Keratinocyte (primary cell): ENCODE results near the gene WDR74. TPM values are rescaled to one million over a fixed set of nuclear protein-coding genes. Genes with fewer than 3 reads are reported as not detected.

Source experiments
- DNase-seq: peaks from one replicate; pipeline ENCODE4 v3.0.0-alpha.2; 2011; ENCODE audit warnings: low read depth, missing footprints, low spot score
- FAIRE-seq: peaks from 2 replicates; lab custom pipeline; 2011; peaks lifted over from hg19 to GRCh38; lab: Jason Lieb, UNC
- H2AFZ ChIP-seq: 2 replicates; pipeline ENCODE4 v1.6.0; 2012; ENCODE audit warnings: low read length, control low read depth, inconsistent platforms; ENCODE audit not compliant: control insufficient read depth
- H3K27ac ChIP-seq: 2 replicates; pipeline ENCODE4 v1.5.1; 2011; ENCODE audit warnings: low read length; ENCODE audit not compliant: control insufficient read depth, insufficient read depth
- H3K27me3 ChIP-seq: 3 replicates; pipeline ENCODE4 v1.6.0; 2011; ENCODE audit warnings: low read length; ENCODE audit not compliant: control insufficient read depth, insufficient read depth; ENCODE audit errors: extremely low read depth
- H3K36me3 ChIP-seq, 2 experiments: 2 replicates in 1 of 2; 3 replicates in 1 of 2; pipeline ENCODE4 v1.5.1; 2011; ENCODE audit warnings: low read length in 2 of 2, mild to moderate bottlenecking in 1 of 2; ENCODE audit not compliant: control insufficient read depth in 2 of 2, insufficient read depth in 2 of 2; ENCODE audit errors: extremely low read depth in 1 of 2
- H3K4me1 ChIP-seq: 3 replicates; pipeline ENCODE4 v1.5.1; 2011; ENCODE audit warnings: low read length; ENCODE audit not compliant: control insufficient read depth, insufficient read depth; ENCODE audit errors: extremely low read depth
- H3K4me2 ChIP-seq: 3 replicates; pipeline ENCODE4 v1.6.0; 2011; ENCODE audit warnings: low read depth, low read length; ENCODE audit not compliant: control insufficient read depth, insufficient read depth; ENCODE audit errors: extremely low read depth
- H3K4me3 ChIP-seq, 3 experiments: fragments of 200-600 bp in 1 of 3; sonication (generic) in 1 of 3; 2 replicates in 2 of 3; 3 replicates in 1 of 3; pipeline ENCODE4 v1.5.1; 2011 to 2016; ENCODE audit warnings: low read length in 3 of 3, mild to moderate bottlenecking in 3 of 3, control low read depth in 2 of 3, inconsistent platforms in 1 of 3, low read depth in 1 of 3, mixed read lengths in 1 of 3, mixed run types in 1 of 3, moderate library complexity in 1 of 3; ENCODE audit not compliant: control insufficient read depth in 2 of 3, insufficient read depth in 2 of 3; ENCODE audit errors: extremely low read depth in 1 of 3
- H3K79me2 ChIP-seq: 2 replicates; pipeline ENCODE4 v1.6.0; 2012; ENCODE audit warnings: low read length; ENCODE audit not compliant: control insufficient read depth, insufficient read depth
- H3K9ac ChIP-seq: 3 replicates; pipeline ENCODE4 v1.6.0; 2011; ENCODE audit warnings: low read length; ENCODE audit not compliant: control insufficient read depth, insufficient read depth; ENCODE audit errors: extremely low read depth
- H3K9me1 ChIP-seq: 3 replicates; pipeline ENCODE4 v1.6.0; 2011; ENCODE audit warnings: low read length; ENCODE audit not compliant: control insufficient read depth, insufficient read depth; ENCODE audit errors: extremely low read depth
- H3K9me3 ChIP-seq: 2 replicates; pipeline ENCODE4 v1.5.1; 2012; ENCODE audit warnings: low read depth, low read length; ENCODE audit not compliant: control insufficient read depth
- H4K20me1 ChIP-seq: 3 replicates; pipeline ENCODE4 v1.6.0; 2011; ENCODE audit warnings: low read length; ENCODE audit not compliant: control insufficient read depth, insufficient read depth; ENCODE audit errors: extremely low read depth
- CTCF ChIP-seq, 3 experiments: IDR thresholded peaks in 1 of 3; conservative IDR thresholded peaks in 1 of 3; optimal IDR thresholded peaks in 1 of 3; 2 replicates in 2 of 3; 3 replicates in 1 of 3; pipeline versions ENCODE3 to v1.5.1; 2011; ENCODE audit warnings: low read length in 3 of 3, mild to moderate bottlenecking in 3 of 3, moderate library complexity in 2 of 3, control low read depth in 1 of 3, inconsistent platforms in 1 of 3; ENCODE audit not compliant: insufficient read depth in 2 of 3; ENCODE audit errors: extremely low read depth in 1 of 3
- EZH2 ChIP-seq: IDR thresholded peaks from one replicate; pipeline ENCODE4 v1.6.1; 2012; ENCODE audit warnings: inconsistent platforms, mild to moderate bottlenecking, low read length, moderate library complexity
- dilution Hi-C: fragments of 300-500 bp; cut with MboI; formaldehyde crosslinking; loops from one replicate; pipeline ENCODE4 v1.7.0; 2020; ENCODE audit warnings: low sequenced_read_pairs; ENCODE audit not compliant: extremely low pct_ligation_motif_present
- polyA plus RNA-seq, 5 experiments: library from polyadenylated mRNA; depleted of rRNA in 3 of 5; stranded (reverse) in 3 of 5; stranded (forward) in 1 of 5; unstranded in 1 of 5; fragments of >200 nt; gene quantifications; 1 replicate in 1 of 5; 2 replicates in 3 of 5; 3 replicates in 1 of 5; pipeline versions ENCODE4 v1.2.1 to v1.2.3, GENCODE V29; 2011 to 2012; ENCODE audit warnings: missing spikeins in 2 of 5, low read depth in 1 of 5, low replicate concordance in 1 of 5

Gene WDR74
- polyA plus RNA-seq, 1 donor (not counting 4 experiments of a cell fraction or from before 2014, with no cell fraction given): 44.5 TPM

- TF ChIP-seq CTCF (optimal IDR thresholded peaks at IDR 0.05 in 1 of 3, IDR thresholded peaks at IDR 0.05 in 1 of 3, conservative IDR thresholded peaks at IDR 0.05 in 1 of 3; ENCODE audit: extremely low read depth in 1 of 3, insufficient read depth in 2 of 3, low read length in 3 of 3) (no peak), EZH2 (no peak)
- H3K36me3 ChIP-seq: peaks cover 13 to 22% of the 10 kb centered on the region in 2 experiments
- H3K27ac ChIP-seq: peak overlapping the region; percentile 99
- no peaks in the 10 kb centered on the region for H3K9me1 ChIP-seq
- peak overlapping the region in 2 of 3 experiments; percentile 92 to 95 for H3K4me3 ChIP-seq
- FAIRE-seq (no peak), DNase-seq (no peak)
- dilution Hi-C loops: no loop called here
- H3K4me2 ChIP-seq: peak overlapping the region; percentile 99
- H4K20me1 ChIP-seq: peaks cover 10% of the 10 kb centered on the region
- H3K9ac ChIP-seq: peak overlapping the region; percentile 98
- no peaks in the 10 kb centered on the region for H3K9me3 ChIP-seq
- peaks cover 32% of the 10 kb centered on the region for H3K79me2 ChIP-seq
- no peaks in the 10 kb centered on the region for H3K27me3 ChIP-seq
- no peak overlapping the region for H2AFZ ChIP-seq
- H3K4me1 ChIP-seq: peaks cover 36% of the 10 kb centered on the region
Measured at GRCh38 chr11:62879235-62879978, 40.0 kb upstream of the WDR74 start.

GRCh38 chr11:62876712-62877111 lies 37.3 kb upstream of the WDR74 start:
- no peaks in the 10 kb centered on the region for H4K20me1 ChIP-seq
- TF ChIP-seq EZH2: no peak
- TF ChIP-seq CTCF (optimal IDR thresholded peaks at IDR 0.05 in 1 of 3, IDR thresholded peaks at IDR 0.05 in 1 of 3, conservative IDR thresholded peaks at IDR 0.05 in 1 of 3; ENCODE audit: extremely low read depth in 1 of 3, insufficient read depth in 2 of 3, low read length in 3 of 3): no peak
- no peak overlapping the region for H3K27ac ChIP-seq
- no peaks in the 10 kb centered on the region for H3K9me3 ChIP-seq
- peaks cover 23% of the 10 kb centered on the region for H3K4me1 ChIP-seq
- dilution Hi-C loops: no loop called here
- H3K9me1 ChIP-seq: no peaks in the 10 kb centered on the region
- no peak overlapping the region for H3K9ac ChIP-seq
- no peak overlapping the region for H3K4me3 ChIP-seq
- H2AFZ ChIP-seq: no peak overlapping the region
- no peak overlapping the region for H3K4me2 ChIP-seq
- H3K27me3 ChIP-seq: no peaks in the 10 kb centered on the region
- FAIRE-seq (no peak), DNase-seq (no peak)
- H3K36me3 ChIP-seq: peaks cover 0 to 4% of the 10 kb centered on the region in 2 experiments
- peaks cover 5% of the 10 kb centered on the region for H3K79me2 ChIP-seq
